A549 (cell line): ENCODE measurements around the gene TRDMT1. TPM values are rescaled to one million over a fixed set of nuclear protein-coding genes. Genes with fewer than 3 reads are reported as not detected.

Experiments
- ATAC-seq, 2 experiments: fragments of 200-7000 bp in 1 of 2; fragments of >200 bp in 1 of 2; cut with Nextera tagmentation in 1 of 2; cut with Tn5 transposase in 1 of 2; 3 replicates each; pipeline versions ENCODE4 v1.8.0 to v1.9.1; 2018 to 2020; ENCODE audit warnings: mild to moderate bottlenecking in 1 of 2, moderate library complexity in 1 of 2
- CTCF ChIA-PET: fragments of 300-600 bp; sonication (Branson Sonifier 250); formaldehyde crosslinking; extraction: SDS; loops from one replicate; lab custom pipeline; 2021; ENCODE audit warnings: antibody characterized with exemption, inconsistent platforms; lab: Yijun Ruan, JAX
- POLR2A ChIA-PET: fragments of 350-600 bp; formaldehyde crosslinking; extraction: SDS; loops from one replicate; lab custom pipeline; 2021; ENCODE audit warnings: antibody characterized with exemption, inconsistent platforms; lab: Yijun Ruan, JAX
- DNase-seq, 2 experiments: peaks; one replicate each; pipeline versions ENCODE4 v3.0.0 to v3.0.0-alpha.2; 2011 to 2016; ENCODE audit warnings: low read depth in 1 of 2, low spot score in 1 of 2
- FAIRE-seq: peaks from 2 replicates; lab custom pipeline; 2011; peaks lifted over from hg19 to GRCh38; lab: Jason Lieb, UNC
- H3K27ac ChIP-seq, 2 experiments: fragments of >200 bp; sonication (Bioruptor Twin); formaldehyde crosslinking; 3 replicates each; pipeline ENCODE4 v1.5.1; 2016 to 2017
- H3K4me1 ChIP-seq: fragments of >200 bp; sonication (Bioruptor Twin); formaldehyde crosslinking; 3 replicates; pipeline ENCODE4 v1.6.1; 2016
- H3K4me2 ChIP-seq: fragments of >200 bp; sonication (Bioruptor Twin); formaldehyde crosslinking; 3 replicates; pipeline ENCODE4 v1.6.1; 2016
- H3K4me3 ChIP-seq: fragments of >200 bp; sonication (Bioruptor Twin); formaldehyde crosslinking; 3 replicates; pipeline ENCODE4 v1.5.1; 2016
- H3K9me3 ChIP-seq: fragments of >200 bp; sonication (Bioruptor Twin); formaldehyde crosslinking; 3 replicates; pipeline ENCODE4 v1.6.1; 2016
- BHLHE40 ChIP-seq: IDR thresholded peaks from 2 replicates; pipeline ENCODE4 v1.6.1; 2012; ENCODE audit warnings: low read depth, low read length, inconsistent platforms
- CBX2 ChIP-seq: fragments of 200-600 bp; sonication (generic); IDR thresholded peaks from 2 replicates; pipeline ENCODE4 v1.6.1; 2016; ENCODE audit warnings: low read depth, mild to moderate bottlenecking, borderline replicate concordance
- CTCF ChIP-seq: fragments of >200 bp; sonication (Bioruptor Twin); formaldehyde crosslinking; IDR thresholded peaks from 3 replicates; pipeline ENCODE4 v1.5.1; 2016
- FOSB ChIP-seq: fragments of 250-450 bp; sonication (Bioruptor Pico); IDR thresholded peaks from 2 replicates; pipeline ENCODE4 v1.5.0; 2020; ENCODE audit warnings: mild to moderate bottlenecking, moderate library complexity
- FOSL2 ChIP-seq, 2 experiments: fragments of 450-650 bp in 1 of 2; fragments of >200 bp in 1 of 2; sonication (Bioruptor Twin) in 1 of 2; formaldehyde crosslinking; IDR thresholded peaks; 2 replicates each; pipeline versions ENCODE4 v1.5.0 to v1.6.1; 2016 to 2020; ENCODE audit warnings: mild to moderate bottlenecking in 1 of 2, moderate library complexity in 1 of 2
- FOXS1 ChIP-seq: fragments of 250-450 bp; sonication (Bioruptor Pico); IDR thresholded peaks from 2 replicates; pipeline ENCODE4 v1.5.0; 2020; ENCODE audit warnings: mild to moderate bottlenecking, moderate library complexity
- KDM5A ChIP-seq: fragments of 200-600 bp; sonication (generic); IDR thresholded peaks from 2 replicates; pipeline ENCODE4 v1.6.1; 2016; ENCODE audit warnings: antibody characterized with exemption, mild to moderate bottlenecking
- MAFK ChIP-seq: fragments of 450-650 bp; IDR thresholded peaks from 2 replicates; pipeline ENCODE4 v1.6.1; 2014; ENCODE audit not compliant: partially characterized antibody
- MAX ChIP-seq: IDR thresholded peaks from 2 replicates; pipeline ENCODE4 v1.6.1; 2012
- MYC ChIP-seq: IDR thresholded peaks from 2 replicates; pipeline ENCODE4 v1.6.1; 2012; ENCODE audit warnings: mild to moderate bottlenecking, inconsistent platforms, low read length, improper control_type of control experiment, borderline replicate concordance
- RAD21 ChIP-seq, 2 experiments: fragments of >200 bp in 1 of 2; sonication (Bioruptor Twin) in 1 of 2; formaldehyde crosslinking in 1 of 2; IDR thresholded peaks in 1 of 2; conservative IDR thresholded peaks in 1 of 2; 2 replicates in 1 of 2; 3 replicates in 1 of 2; pipeline ENCODE4 v1.6.1; 2012 to 2018; ENCODE audit warnings: inconsistent platforms in 1 of 2
- RCOR1 ChIP-seq: fragments of 150-350 bp; IDR thresholded peaks from 2 replicates; pipeline ENCODE4 v1.6.1; 2014; ENCODE audit warnings: antibody characterized with exemption, low read length, low read depth
- REST ChIP-seq: fragments of 200-600 bp; sonication (generic); IDR thresholded peaks from 2 replicates; pipeline ENCODE4 v1.6.1; 2016; ENCODE audit warnings: antibody characterized with exemption, mild to moderate bottlenecking, moderate library complexity
- RFX5 ChIP-seq: fragments of 450-650 bp; IDR thresholded peaks from 2 replicates; pipeline ENCODE4 v1.7.1; 2014; ENCODE audit warnings: antibody characterized with exemption, mild to moderate bottlenecking, moderate library complexity
- TP53 ChIP-seq: fragments of 250-450 bp; sonication (Bioruptor Pico); IDR thresholded peaks from 2 replicates; pipeline ENCODE4 v1.5.0; 2021; ENCODE audit warnings: mild to moderate bottlenecking, moderate library complexity
- ZC3H11A ChIP-seq: fragments of 450-650 bp; IDR thresholded peaks from 2 replicates; pipeline ENCODE4 v1.6.1; 2014; ENCODE audit warnings: antibody characterized with exemption, mild to moderate bottlenecking
- WGBS: methylation state at CpG from one replicate; pipeline ENCODE4 v1.1.6; 2017; ENCODE audit errors: missing lambda C conversion rate; 5-methylcytosine and 5-hydroxymethylcytosine counted together
- polyA plus RNA-seq, 4 experiments: library from polyadenylated mRNA; depleted of rRNA in 3 of 4; stranded (reverse); fragments of >200 nt; fragmentation: RNase III in 1 of 4; extraction: RNeasy Plus Mini Kit Qiagen cat#74134 plus additional on column Dnase treatment in 1 of 4; gene quantifications; 2 replicates in 3 of 4; 3 replicates in 1 of 4; pipeline ENCODE4 v1.2.3, GENCODE V29; 2011 to 2017
- TF ChIP-seq, protein P1 (sequence below): fragments of >200 bp; sonication (Bioruptor Twin); formaldehyde crosslinking; IDR thresholded peaks from 2 replicates; pipeline ENCODE4 v1.6.1; 2016
- TF ChIP-seq, protein P2 (sequence below): fragments of >200 bp; sonication (Bioruptor Twin); formaldehyde crosslinking; IDR thresholded peaks from 3 replicates; pipeline ENCODE4 v1.6.1; 2016
- TF ChIP-seq, protein P3 (sequence below): fragments of 150-350 bp; IDR thresholded peaks from 2 replicates; pipeline ENCODE4 v1.6.1; 2014; ENCODE audit warnings: low read depth, mild to moderate bottlenecking, low read length
- TF ChIP-seq, protein P4 (sequence below): IDR thresholded peaks from 2 replicates; pipeline ENCODE4 v1.6.1; 2012; ENCODE audit warnings: low read depth, borderline replicate concordance

The TRDMT1 gene
- polyA plus RNA-seq, 2 of the 4 experiments (the other 2 are of a cell fraction) = 2.4 to 7.4 TPM

DNA sequence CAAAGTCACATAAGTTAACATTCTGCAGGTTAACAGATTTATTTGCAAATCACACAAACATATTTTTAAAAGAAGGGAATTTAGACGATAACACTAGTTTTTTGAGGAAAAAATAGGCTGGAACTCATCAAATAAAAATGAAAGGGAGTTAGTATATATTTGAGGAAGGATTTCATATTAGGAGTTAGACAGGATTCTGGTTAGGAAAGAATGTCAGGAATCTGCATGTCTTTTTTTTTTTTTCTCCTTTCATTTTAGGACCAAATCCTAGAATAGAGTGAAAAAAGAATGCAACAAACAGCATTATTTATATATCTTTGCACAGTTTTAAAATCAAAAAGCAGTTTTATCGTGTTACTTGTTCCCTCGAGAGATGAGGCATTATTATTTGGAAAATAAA is 8.9 kb upstream of the TRDMT1 start (continued):
- TF ChIP-seq MAX = no peak
- TF ChIP-seq, protein P1, sequence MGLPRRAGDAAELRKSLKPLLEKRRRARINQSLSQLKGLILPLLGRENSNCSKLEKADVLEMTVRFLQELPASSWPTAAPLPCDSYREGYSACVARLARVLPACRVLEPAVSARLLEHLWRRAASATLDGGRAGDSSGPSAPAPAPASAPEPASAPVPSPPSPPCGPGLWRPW = no peak
- TF ChIP-seq, protein P2, sequence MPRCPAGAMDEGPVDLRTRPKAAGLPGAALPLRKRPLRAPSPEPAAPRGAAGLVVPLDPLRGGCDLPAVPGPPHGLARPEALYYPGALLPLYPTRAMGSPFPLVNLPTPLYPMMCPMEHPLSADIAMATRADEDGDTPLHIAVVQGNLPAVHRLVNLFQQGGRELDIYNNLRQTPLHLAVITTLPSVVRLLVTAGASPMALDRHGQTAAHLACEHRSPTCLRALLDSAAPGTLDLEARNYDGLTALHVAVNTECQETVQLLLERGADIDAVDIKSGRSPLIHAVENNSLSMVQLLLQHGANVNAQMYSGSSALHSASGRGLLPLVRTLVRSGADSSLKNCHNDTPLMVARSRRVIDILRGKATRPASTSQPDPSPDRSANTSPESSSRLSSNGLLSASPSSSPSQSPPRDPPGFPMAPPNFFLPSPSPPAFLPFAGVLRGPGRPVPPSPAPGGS = no peak
- TF ChIP-seq, all 56 proteins: peak for 0

- H3K27ac ChIP-seq = no peak overlapping the region
- POLR2A ChIA-PET = no interaction called here
- DNase-seq (no peak), FAIRE-seq (peak; percentile 95)
- peak overlapping the region; percentile 37; the same call in 2 of the 3 replicates for H3K4me2 ChIP-seq
- TF ChIP-seq BHLHE40 = no peak
- TF ChIP-seq ZC3H11A = no peak
- TF ChIP-seq CBX2 = no peak
- no peak for TF ChIP-seq RAD21 (conservative IDR thresholded peaks at IDR 0.05 in 1 of 2, IDR thresholded peaks at IDR 0.05 in 1 of 2)
- TF ChIP-seq, protein P3, sequence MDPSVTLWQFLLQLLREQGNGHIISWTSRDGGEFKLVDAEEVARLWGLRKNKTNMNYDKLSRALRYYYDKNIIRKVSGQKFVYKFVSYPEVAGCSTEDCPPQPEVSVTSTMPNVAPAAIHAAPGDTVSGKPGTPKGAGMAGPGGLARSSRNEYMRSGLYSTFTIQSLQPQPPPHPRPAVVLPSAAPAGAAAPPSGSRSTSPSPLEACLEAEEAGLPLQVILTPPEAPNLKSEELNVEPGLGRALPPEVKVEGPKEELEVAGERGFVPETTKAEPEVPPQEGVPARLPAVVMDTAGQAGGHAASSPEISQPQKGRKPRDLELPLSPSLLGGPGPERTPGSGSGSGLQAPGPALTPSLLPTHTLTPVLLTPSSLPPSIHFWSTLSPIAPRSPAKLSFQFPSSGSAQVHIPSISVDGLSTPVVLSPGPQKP = no peak
- TF ChIP-seq RFX5 = no peak
- TF ChIP-seq FOSB (CRISPR knock-in tag) = no peak
- no peak for TF ChIP-seq MYC
- no peak for TF ChIP-seq KDM5A
- TF ChIP-seq, all 56 proteins: peak for 0
- 49% methylated on average over 2 of the region's 2 CpGs for WGBS
- H3K4me3 ChIP-seq = no peak overlapping the region
- CTCF ChIA-PET = interaction anchor here (4.7 kb wide), 1 partner anchor 19 kb away, joined by 53 read pairs; the partner anchor contains the start of gene VIM
- no peak for ATAC-seq
- H3K9me3 ChIP-seq = no peaks in the 10 kb centered on the region
- H3K4me1 ChIP-seq = peaks cover 46% of the 10 kb centered on the region
These were observed 8.4 kb upstream of the TRDMT1 start for GRCh38 chr10:17209881-17210280.

GRCh38 chr10:17209302-17209701 is 7.8 kb upstream of the TRDMT1 start:
- no peak overlapping the region for H3K27ac ChIP-seq
- DNase-seq (no peak), ATAC-seq (no peak), FAIRE-seq (peak; percentile 68)
- ChIA-PET POLR2A (no interaction called here), CTCF (no interaction called here)
- H3K4me3 ChIP-seq = no peak overlapping the region
- H3K9me3 ChIP-seq = no peaks in the 10 kb centered on the region
- TF ChIP-seq MAFK (no peak), FOSB (CRISPR knock-in tag) (no peak), CTCF (no peak), FOXS1 (CRISPR knock-in tag) (no peak), MYC (no peak), REST (no peak), FOSL2 (IDR thresholded peaks at IDR 0.05) (no peak), FOSL2 (CRISPR knock-in tag; IDR thresholded peaks at IDR 0.05) (no peak), TP53 (CRISPR knock-in tag) (no peak), RCOR1 (no peak)
- TF ChIP-seq, protein P4, sequence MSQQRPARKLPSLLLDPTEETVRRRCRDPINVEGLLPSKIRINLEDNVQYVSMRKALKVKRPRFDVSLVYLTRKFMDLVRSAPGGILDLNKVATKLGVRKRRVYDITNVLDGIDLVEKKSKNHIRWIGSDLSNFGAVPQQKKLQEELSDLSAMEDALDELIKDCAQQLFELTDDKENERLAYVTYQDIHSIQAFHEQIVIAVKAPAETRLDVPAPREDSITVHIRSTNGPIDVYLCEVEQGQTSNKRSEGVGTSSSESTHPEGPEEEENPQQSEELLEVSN = no peak
- H3K4me2 ChIP-seq = no peak overlapping the region
- H3K4me1 ChIP-seq = peaks cover 40% of the 10 kb centered on the region
- 54% methylated on average over 1 of the region's 1 CpG for WGBS
